Erythroblast (primary cell): ENCODE results near the gene RNF215.

Source experiments
- GATA1 ChIP-seq: IDR thresholded peaks from 2 replicates; pipeline ENCODE4 v1.6.1; 2011; ENCODE audit warnings: low read depth, mild to moderate bottlenecking, control low read depth, low read length, moderate library complexity
- POLR2A ChIP-seq: IDR thresholded peaks from 2 replicates; pipeline ENCODE4 v1.6.1; 2011; ENCODE audit warnings: mild to moderate bottlenecking, low read length

DNA sequence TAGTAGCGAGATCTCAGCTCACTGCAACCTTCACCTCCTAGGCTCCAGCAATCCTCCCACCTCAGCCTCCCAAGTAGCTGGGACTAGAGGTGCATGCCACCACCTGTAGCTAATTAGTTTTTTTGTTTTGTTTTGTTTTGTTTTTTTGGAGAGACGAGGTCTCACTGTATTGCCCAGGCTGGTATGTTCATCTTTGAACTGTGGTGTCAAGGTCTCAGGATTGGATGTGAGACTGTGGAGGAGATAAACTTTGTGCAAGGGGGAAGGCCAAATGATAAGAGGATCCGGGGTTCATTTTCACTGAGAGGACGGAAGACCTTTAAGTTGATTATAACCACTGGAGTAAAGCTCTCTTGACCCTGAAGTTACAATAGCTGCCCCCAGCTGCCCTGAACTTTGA is 18.5 kb upstream of the RNF215 start:
- TF ChIP-seq POLR2A (no peak), GATA1 (no peak)
